ENCODE results near the gene MRPL52. TPM values are rescaled to one million over a fixed set of nuclear protein-coding genes. Genes with fewer than 3 reads are reported as not detected.
"Not testable (repeated sequence)": the region's sequence is repeated elsewhere in the genome, so short reads cannot be mapped to it uniquely, and the experiment has no call there.

Gene MRPL52
- total RNA-seq, 1 donor from 2014 or later = 38.1 TPM

DNA sequence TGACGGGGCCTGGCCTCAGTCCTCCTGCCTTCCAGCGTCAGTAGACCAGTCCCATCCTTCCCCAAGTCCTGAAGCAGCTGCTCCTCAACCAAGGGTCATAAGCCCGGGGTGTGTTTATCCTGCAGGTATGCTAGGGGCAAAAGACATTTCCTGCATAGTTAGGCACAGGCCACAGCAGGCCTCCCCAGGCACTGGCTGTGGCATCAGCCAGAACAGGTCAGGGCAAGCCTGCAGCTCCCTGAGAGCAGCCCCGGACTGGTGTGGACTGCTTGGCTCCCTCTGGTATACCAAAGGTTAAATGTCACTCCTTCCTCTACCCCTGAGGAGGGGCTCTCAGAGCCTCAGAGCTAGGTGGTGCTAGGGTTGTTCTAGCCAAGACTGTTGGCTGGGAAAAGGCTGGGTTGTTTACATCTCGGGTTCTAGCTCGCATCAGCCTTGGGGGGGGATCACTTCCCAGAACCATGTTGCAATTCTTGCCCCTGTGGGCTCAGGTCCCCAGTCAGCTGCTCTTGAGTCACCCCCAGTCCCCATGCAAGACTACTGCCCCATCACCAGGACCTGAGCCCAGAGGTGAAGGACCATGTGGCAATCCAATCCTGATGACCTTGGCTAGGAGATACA, 9.6 kb downstream of the MRPL52 start:
- peak; percentile 9 for DNase-seq

- no peak for DNase-seq
These were observed 11.6 kb downstream of the MRPL52 start for GRCh38 chr14:22841311-22841710.

DNA sequence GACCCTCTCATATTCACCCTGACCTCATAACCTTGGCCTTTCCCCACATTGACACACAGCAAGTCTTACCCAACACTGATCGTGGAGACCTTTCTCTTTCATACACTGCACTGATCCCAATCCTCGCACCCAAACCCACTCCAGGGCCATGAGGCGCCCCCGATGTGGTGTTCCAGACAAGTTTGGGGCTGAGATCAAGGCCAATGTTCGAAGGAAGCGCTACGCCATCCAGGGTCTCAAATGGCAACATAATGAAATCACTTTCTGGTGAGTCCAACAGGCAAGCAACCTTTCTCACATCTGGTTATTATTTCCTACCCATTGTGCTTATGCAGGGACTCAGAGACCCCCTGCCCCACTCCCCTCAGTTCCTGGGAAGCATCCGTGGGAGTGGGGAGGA, 12.1 kb downstream of the MRPL52 start:
- DNase-seq = no peak

GRCh38 chr14:22842211-22843122, 12.8 kb downstream of the MRPL52 start:
- DNase-seq = no peak

DNA sequence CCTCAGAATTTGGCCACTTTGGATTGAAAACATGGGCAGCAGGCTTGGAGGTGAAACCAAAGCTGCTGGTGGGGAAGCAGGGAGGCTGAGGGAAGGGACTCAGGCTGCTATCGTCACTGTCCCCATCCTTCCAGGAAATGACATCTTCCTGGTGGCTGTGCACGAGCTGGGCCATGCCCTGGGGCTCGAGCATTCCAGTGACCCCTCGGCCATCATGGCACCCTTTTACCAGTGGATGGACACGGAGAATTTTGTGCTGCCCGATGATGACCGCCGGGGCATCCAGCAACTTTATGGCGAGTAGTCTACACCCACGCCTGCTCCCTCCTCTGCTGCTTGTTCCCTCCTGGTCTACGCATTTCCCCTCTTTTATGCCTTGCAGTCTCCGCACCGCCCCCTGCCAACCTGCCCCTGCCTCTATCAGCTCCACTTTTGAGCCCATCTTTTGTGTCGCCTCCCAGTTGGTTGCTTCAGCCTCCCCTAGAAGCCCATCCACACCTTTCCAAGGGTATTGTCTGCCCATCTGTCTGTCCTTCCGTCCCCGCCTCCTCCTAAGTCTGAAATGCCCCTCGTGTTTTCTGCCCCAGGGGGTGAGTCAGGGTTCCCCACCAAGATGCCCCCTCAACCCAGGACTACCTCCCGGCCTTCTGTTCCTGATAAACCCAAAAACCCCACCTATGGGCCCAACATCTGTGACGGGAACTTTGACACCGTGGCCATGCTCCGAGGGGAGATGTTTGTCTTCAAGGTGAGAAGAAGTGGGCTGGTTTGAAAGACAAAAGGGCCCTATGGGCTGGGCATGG, 13.6 kb downstream of the MRPL52 start:
- DNase-seq = no peak

- no peak for DNase-seq
These were observed 14.8 kb downstream of the MRPL52 start for GRCh38 chr14:22844221-22845102.

DNA sequence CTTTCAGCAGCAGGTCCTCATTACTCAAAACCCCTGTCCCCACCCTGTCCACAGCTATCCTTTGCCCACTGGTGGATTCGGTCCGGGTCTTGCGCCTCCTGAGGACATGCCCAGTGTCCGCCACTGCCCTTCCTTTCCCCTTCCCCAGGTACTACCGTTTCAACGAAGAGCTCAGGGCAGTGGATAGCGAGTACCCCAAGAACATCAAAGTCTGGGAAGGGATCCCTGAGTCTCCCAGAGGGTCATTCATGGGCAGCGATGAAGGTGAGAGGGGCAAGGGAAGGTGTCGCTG, 15.4 kb downstream of the MRPL52 start:
- DNase-seq = no peak

DNA sequence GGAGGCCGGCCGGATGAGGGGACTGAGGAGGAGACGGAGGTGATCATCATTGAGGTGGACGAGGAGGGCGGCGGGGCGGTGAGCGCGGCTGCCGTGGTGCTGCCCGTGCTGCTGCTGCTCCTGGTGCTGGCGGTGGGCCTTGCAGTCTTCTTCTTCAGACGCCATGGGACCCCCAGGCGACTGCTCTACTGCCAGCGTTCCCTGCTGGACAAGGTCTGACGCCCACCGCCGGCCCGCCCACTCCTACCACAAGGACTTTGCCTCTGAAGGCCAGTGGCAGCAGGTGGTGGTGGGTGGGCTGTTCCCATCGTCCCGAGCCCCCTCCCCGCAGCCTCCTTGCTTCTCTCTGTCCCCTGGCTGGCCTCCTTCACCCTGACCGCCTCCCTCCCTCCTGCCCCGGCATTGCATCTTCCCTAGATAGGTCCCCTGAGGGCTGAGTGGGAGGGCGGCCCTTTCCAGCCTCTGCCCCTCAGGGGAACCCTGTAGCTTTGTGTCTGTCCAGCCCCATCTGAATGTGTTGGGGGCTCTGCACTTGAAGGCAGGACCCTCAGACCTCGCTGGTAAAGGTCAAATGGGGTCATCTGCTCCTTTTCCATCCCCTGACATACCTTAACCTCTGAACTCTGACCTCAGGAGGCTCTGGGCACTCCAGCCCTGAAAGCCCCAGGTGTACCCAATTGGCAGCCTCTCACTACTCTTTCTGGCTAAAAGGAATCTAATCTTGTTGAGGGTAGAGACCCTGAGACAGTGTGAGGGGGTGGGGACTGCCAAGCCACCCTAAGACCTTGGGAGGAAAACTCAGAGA, 16.3 kb downstream of the MRPL52 start:
- DNase-seq = no peak

GRCh38 chr14:22846811-22847307, 17.2 kb downstream of the MRPL52 start:
- DNase-seq = no peak

DNA sequence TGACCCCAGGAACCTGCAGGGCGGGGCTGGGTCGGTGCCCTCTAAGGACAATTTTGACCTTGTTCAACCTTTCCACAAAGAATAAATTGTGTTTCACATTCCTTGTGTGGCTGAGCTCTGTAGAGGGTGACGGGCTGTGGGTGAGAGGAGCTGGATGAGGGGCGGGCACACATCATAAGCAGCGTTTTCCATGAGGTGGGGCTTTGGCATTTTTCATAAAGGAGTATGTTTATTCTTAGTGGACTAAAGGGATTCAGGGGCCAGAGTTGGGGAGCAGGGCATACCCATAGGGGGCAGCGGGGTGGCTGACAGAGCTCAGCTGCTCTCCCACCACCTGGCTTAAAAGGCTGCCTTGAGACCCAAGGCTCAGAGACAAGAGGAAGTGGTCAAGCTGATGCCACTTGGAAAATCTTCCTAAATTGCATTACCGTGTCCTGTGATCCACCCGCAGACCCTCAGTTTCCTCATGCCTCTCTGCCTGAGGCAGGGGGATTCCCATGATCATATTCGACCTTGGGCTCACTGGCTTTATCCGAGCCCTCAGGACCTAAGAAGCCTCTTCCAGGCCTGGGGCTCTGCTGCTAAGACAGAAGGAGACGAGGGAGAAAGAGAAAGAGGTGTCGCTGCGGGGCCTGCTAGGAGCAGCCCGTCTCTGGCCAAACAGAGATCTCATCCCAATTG, 18.1 kb downstream of the MRPL52 start:
- peak; percentile 45 for DNase-seq

DNA sequence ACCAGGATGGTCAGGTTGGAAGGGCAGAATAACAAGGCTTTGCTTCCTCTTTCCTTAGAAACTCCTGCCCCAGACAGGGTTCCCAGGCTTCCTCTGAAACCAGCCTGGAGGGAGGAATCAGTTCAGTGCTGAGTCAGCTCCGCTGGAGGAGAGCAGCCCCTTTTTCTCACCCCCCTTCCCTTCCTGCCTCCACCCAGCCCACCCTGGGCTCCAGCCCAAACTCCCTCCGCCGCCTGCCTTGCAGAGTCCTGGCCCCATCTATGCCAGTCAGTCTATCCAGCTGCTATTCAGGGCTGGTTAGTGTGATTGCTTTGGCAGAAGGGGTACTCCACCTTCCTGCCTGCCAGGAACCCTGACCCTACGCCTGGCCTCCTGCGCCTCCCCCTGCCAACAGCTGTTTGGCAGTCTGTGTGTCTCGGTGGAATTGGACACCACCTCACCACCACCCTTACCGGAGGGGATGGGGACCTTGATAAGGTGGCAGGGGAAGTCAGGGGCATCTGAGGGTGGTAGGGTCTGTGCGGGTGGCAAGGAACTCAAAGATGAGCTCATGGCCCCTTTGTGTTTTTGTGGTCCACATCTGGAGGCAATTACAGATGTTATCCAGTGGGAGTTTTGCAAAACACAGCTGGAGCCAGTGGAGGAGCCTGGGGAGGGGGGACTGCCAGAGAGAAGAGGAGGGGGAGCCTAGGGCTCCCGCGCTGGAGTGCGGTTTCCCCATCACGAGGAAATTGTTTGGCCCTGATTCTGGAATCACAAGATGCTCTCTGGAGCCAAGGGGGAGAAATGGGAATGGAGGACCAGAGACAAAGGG, 18.9 kb downstream of the MRPL52 start:
- DNase-seq = peak; percentile 78

GRCh38 chr14:22849212-22849819, 19.6 kb downstream of the MRPL52 start:
- no peak for DNase-seq

DNA sequence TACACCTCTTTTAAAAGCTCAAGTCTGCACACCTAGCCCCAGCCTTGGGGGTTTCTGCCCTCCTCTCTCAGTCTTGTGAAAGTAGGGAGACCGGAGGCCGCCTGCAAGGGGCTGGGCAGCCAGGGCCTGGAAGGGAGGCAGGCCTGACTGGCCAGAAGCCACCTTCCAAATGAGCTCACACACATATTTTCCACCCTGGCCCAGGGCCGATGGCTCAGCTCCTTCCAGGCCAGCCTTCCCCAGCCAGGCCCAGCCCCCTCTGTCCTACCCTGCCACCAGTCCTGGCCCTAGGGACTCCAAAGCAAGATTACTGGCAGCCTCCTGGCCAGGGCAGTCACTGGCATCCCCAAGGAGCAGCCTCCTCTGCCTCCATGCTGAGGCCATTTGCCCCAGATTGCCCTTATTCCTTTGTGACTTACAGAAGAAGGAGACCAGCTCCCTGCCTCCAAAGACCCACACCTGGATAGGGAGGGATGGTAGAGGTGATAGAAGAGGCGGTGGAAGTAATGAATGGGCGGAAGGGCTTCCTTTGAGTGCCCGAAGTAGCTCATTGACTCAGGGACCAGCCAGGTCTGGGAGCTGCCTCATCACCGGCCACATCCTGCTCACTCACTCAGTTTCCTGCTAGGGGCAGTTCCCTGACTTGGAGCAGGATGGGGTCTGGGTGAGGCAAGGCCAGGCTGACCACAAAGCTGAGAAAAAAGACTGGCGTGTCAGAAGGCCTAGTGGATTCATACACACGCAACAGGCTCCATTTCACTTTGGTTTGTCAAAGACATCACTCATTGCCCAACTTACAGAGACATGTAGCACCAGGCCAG, 21.5 kb downstream of the MRPL52 start:
- DNase-seq = peak; percentile 95

DNA sequence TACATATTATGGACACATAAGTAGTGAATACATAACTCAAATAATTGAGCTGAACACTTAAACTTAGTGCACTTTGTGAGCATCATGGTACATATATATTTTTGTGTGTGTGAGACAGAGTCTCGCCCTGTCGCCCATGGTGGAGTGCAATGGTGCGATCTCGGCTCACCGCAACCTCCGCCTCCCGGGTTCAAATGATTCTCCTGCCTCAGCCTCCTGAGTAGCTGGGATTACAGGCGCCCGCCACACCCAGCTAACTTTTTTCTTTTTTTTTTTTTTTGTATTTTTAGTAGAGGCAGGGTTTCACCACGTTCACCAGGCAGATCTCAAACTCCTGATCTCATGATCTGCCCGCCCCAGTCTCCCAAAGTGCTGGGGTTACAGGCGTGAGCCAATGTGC, 22.5 kb downstream of the MRPL52 start:
- not testable (repeated sequence) for DNase-seq

- DNase-seq = no peak
These were observed 22.9 kb downstream of the MRPL52 start for GRCh38 chr14:22852599-22852939.

- DNase-seq = peak; percentile 92
These were observed 23.5 kb downstream of the MRPL52 start for GRCh38 chr14:22852940-22853767.

- not testable (repeated sequence) for DNase-seq
These were observed 24.6 kb downstream of the MRPL52 start for GRCh38 chr14:22854296-22854695.

All from dermis blood vessel endothelial cell (primary cell).